Activated T-cell treated with anti-CD3 and anti-CD28 coated beads, Interleukin-2, amount 50 U/mL, for 4 hours (primary cell): ENCODE measurements around the gene MAPK8IP1. TPM values are rescaled to one million over a fixed set of nuclear protein-coding genes. Genes with fewer than 3 reads are reported as not detected.

Experiments
- ATAC-seq, 2 donors: fragments of 200-7000 bp; cut with Tn5 transposase; one replicate each; pipeline ENCODE4 v1.10.0; 2021
- DNase-seq: peaks from one replicate; pipeline ENCODE4 v3.0.0-alpha.2; 2020
- H3K27me3 Mint-ChIP-seq: one replicate; pipeline ENCODE4 v1.8.0; 2021; ENCODE audit warnings: low read depth, mixed read lengths
- H3K36me3 Mint-ChIP-seq: one replicate; pipeline ENCODE4 v1.8.0; 2022; ENCODE audit warnings: mixed read lengths; ENCODE audit not compliant: insufficient read depth
- H3K4me1 Mint-ChIP-seq: one replicate; pipeline ENCODE4 v1.8.0; 2021; ENCODE audit warnings: low read depth, mixed read lengths
- H3K4me3 Mint-ChIP-seq: one replicate; pipeline ENCODE4 v1.8.0; 2021; ENCODE audit warnings: mild to moderate bottlenecking, moderate library complexity, mixed read lengths
- H3K9me3 Mint-ChIP-seq: one replicate; pipeline ENCODE4 v1.8.0; 2021; ENCODE audit warnings: mixed read lengths
- total RNA-seq, 3 donors: library from RNA; stranded (reverse); gene quantifications; one replicate each; pipeline ENCODE4 v1.2.1, GENCODE V29; 2021

Gene MAPK8IP1
- total RNA-seq, 3 donors from 2014 or later: 0.71 to 1.4 (median 0.87) TPM

DNA sequence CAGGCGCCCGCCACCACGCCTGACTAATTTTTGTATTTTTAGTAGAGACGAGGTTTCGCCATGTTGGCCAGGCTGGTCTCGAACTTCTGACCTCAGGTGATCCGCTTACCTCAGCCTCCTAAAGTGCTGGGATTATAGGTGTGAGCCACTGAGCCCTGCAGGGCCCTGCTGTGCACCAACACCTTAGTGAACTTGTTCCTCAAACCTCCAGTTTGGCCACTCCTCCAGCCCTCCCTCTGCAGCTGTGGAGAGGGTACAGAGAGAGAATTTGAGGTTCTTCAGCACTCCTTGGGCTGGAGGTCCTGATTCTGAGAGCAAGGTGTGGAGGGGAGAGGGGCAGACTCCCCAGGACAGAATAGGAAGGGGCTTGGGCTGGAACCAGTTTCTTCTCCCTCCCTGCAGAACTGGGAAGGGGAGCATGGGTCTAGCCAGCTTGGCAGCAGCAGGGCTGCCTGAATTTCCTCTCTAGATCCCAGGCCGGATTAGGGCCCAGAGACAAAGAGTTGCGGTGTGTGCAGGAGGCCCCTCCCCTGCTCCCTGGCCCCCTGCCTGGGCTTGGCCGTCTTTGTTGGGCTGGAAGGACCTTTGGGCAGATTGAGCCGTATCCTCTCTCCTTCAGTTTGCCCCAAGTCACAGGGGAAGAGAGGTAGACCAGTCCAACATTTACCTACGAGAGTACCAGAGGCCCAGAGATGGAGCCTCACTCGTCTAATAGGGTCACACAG, 34.5 kb downstream of the MAPK8IP1 start:
- ATAC-seq (no peak), DNase-seq (no peak)
- H3K9me3 Mint-ChIP-seq: no peaks in the 10 kb centered on the region
- peaks cover 14% of the 10 kb centered on the region for H3K27me3 Mint-ChIP-seq
- peak overlapping the region; percentile 96 for H3K4me3 Mint-ChIP-seq
- peaks cover 2% of the 10 kb centered on the region for H3K36me3 Mint-ChIP-seq
- peaks cover 47% of the 10 kb centered on the region for H3K4me1 Mint-ChIP-seq

DNA sequence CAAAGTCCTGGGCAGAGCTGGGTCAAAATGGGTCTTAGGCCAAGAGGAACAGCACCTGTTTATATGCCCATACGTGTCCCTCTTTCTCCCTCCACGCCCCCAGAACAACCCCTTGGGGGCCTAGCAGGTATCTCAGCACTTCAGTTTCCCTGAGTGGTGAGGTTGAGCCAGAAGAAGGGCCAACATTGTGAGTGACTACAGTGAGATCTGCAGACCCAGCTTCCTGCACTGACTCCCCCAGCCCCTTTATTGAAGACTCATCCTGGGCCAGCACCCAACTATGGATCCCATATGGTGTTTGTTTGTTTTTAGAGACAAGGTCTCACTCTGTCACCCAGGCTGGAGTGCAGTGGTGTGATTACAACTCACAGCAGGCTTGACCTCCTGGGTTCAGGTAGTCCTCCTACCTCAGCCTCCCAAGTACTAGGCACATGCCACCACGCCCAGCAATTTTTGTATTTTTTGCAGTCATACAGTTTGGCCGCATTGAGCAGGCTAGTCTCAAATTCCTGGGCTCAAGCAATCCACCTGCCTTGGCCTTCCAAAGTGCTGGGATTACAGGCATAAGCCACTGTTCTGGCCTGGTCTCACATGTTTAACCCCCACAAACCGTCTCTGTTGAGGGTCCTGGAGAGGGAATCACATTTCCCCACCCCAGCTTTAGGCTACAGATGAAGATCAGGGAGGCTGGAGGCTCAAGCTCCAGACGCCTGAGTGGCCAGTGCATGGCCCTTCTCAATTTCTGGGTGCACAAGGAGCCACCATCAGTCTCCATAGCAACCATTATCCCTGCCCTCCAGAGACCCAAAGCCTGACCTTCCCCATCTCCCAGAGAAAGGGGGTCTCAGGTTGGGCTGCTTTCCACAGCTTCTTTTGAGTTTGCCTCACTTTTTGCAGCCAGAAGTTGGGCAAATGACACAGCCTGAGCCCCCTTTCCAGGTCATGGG, 35.4 kb downstream of the MAPK8IP1 start:
- H3K9me3 Mint-ChIP-seq: no peaks in the 10 kb centered on the region
- peaks cover 43% of the 10 kb centered on the region for H3K4me1 Mint-ChIP-seq
- H3K4me3 Mint-ChIP-seq: peak overlapping the region; percentile 70
- DNase-seq (no peak), ATAC-seq (no peak)
- no peaks in the 10 kb centered on the region for H3K36me3 Mint-ChIP-seq
- H3K27me3 Mint-ChIP-seq: peaks cover 14% of the 10 kb centered on the region

- Mint-ChIP-seq H3K4me3 (peak overlapping the region; percentile 70), H3K4me1 (peaks cover 34% of the 10 kb centered on the region), H3K27me3 (peaks cover 14% of the 10 kb centered on the region), H3K36me3 (no peaks in the 10 kb centered on the region), H3K9me3 (no peaks in the 10 kb centered on the region)
- ATAC-seq (no peak), DNase-seq (no peak)
These were observed 36.3 kb downstream of the MAPK8IP1 start for GRCh38 chr11:45921561-45922424.

DNA sequence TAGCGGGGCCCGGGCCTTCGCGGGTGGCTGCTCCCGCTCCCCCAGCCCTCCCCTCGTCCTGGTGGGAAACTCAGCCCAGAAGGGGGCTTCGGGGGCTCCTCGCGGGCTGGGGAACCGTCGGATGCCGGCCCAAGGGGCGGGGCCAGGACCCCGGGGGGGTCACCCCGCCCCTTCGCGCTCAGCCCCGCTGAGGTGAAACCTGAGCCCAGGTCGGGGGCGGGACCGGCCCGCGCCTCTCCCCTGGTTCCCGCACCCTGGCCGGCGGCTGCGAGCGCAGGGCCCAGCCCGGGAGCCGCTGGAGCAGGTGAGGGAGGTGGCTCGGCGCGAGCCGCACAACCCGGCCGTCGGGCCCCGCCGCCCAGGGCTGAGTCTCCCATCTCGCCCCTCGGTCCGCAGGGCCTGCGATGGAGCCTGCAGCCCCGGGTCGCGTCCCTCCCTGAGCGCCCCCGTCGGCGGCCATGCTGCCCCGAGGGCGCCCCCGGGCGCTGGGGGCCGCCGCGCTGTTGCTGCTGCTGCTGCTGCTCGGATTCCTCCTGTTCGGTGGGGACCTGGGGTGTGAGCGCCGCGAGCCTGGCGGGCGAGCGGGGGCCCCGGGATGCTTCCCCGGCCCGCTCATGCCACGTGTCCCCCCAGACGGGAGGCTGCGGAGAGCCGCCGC, 37.1 kb downstream of the MAPK8IP1 start, which contains the start of gene LARGE2:
TSS of gene LARGE2 (plus strand) at position 232 of the 658 bp plus-strand sequence. CDS start at position 459, 227 bp downstream.
- H3K36me3 Mint-ChIP-seq: no peaks in the 10 kb centered on the region
- peak within 1 kb of the TSS; percentile 78 for H3K4me3 Mint-ChIP-seq
- no peak for ATAC-seq
- DNase-seq: no peak
- H3K27me3 Mint-ChIP-seq: peaks cover 14% of the 10 kb centered on the region
- H3K9me3 Mint-ChIP-seq: no peaks in the 10 kb centered on the region
- H3K4me1 Mint-ChIP-seq: peaks cover 36% of the 10 kb centered on the region

GRCh38 chr11:45924036-45924915, 38.8 kb downstream of the MAPK8IP1 start:
- peaks cover 34% of the 10 kb centered on the region for H3K4me1 Mint-ChIP-seq
- H3K9me3 Mint-ChIP-seq: no peaks in the 10 kb centered on the region

GRCh38 chr11:45924927-45925326, 39.5 kb downstream of the MAPK8IP1 start:
- Mint-ChIP-seq H3K4me1 (peaks cover 34% of the 10 kb centered on the region), H3K4me3 (peak overlapping the region; percentile 68), H3K9me3 (no peaks in the 10 kb centered on the region), H3K36me3 (no peaks in the 10 kb centered on the region), H3K27me3 (peaks cover 14% of the 10 kb centered on the region)
- no peak for ATAC-seq
- DNase-seq: no peak

More at GRCh38 chr11:45924036-45924915, 38.8 kb downstream of the MAPK8IP1 start:
- DNase-seq (no peak), ATAC-seq (no peak)
- Mint-ChIP-seq H3K36me3 (no peaks in the 10 kb centered on the region), H3K4me3 (peak overlapping the region; percentile 68), H3K27me3 (peaks cover 14% of the 10 kb centered on the region)

DNA sequence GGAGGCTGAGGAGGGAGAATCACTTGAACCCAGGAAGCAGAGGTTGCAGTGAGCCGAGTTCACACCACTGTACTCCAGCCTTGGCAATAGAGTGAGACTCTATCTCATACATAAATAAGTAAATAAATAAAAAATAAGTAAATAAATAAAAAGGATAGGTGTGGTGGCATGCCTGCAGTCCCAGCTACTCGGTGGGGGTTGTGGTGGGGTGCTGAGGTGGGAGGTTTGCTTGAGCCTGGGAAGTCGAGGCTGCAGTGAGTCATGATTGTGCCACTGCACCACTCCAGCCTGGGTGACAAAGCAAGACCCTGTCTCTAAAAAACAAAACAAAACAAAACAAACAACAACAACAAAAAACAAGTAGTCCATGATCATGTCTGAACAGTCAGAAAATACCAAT, 40.1 kb downstream of the MAPK8IP1 start:
- Mint-ChIP-seq H3K36me3 (no peaks in the 10 kb centered on the region), H3K4me3 (no peak overlapping the region), H3K4me1 (peaks cover 36% of the 10 kb centered on the region), H3K9me3 (no peaks in the 10 kb centered on the region), H3K27me3 (peaks cover 14% of the 10 kb centered on the region)
- ATAC-seq (no peak), DNase-seq (no peak)

GRCh38 chr11:45926001-45926401, 40.5 kb downstream of the MAPK8IP1 start:
- Mint-ChIP-seq H3K9me3 (no peaks in the 10 kb centered on the region), H3K4me1 (peaks cover 40% of the 10 kb centered on the region), H3K27me3 (peaks cover 14% of the 10 kb centered on the region), H3K4me3 (no peak overlapping the region), H3K36me3 (no peaks in the 10 kb centered on the region)
- no peak for DNase-seq
- no peak for ATAC-seq

GRCh38 chr11:45926536-45927331, 41.3 kb downstream of the MAPK8IP1 start:
- H3K4me1 Mint-ChIP-seq: peaks cover 44% of the 10 kb centered on the region
- peaks cover 4% of the 10 kb centered on the region for H3K36me3 Mint-ChIP-seq
- H3K9me3 Mint-ChIP-seq: no peaks in the 10 kb centered on the region
- ATAC-seq (no peak), DNase-seq (no peak)
- H3K27me3 Mint-ChIP-seq: peaks cover 9% of the 10 kb centered on the region
- H3K4me3 Mint-ChIP-seq: no peak overlapping the region

DNA sequence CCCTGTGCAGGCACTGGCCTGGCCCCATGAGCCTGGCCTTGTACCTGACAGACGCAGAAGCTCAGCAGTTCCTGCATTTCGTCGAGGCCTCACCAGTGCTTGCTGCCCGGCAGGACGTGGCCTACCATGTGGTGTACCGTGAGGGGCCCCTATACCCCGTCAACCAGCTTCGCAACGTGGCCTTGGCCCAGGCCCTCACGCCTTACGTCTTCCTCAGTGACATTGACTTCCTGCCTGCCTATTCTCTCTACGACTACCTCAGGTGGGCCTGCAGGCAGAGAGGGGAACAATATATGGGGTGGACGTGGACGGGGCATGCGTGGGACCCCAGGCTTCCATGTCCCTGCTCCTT, 41.9 kb downstream of the MAPK8IP1 start:
- no peaks in the 10 kb centered on the region for H3K9me3 Mint-ChIP-seq
- no peak for DNase-seq
- no peak overlapping the region for H3K4me3 Mint-ChIP-seq

DNA sequence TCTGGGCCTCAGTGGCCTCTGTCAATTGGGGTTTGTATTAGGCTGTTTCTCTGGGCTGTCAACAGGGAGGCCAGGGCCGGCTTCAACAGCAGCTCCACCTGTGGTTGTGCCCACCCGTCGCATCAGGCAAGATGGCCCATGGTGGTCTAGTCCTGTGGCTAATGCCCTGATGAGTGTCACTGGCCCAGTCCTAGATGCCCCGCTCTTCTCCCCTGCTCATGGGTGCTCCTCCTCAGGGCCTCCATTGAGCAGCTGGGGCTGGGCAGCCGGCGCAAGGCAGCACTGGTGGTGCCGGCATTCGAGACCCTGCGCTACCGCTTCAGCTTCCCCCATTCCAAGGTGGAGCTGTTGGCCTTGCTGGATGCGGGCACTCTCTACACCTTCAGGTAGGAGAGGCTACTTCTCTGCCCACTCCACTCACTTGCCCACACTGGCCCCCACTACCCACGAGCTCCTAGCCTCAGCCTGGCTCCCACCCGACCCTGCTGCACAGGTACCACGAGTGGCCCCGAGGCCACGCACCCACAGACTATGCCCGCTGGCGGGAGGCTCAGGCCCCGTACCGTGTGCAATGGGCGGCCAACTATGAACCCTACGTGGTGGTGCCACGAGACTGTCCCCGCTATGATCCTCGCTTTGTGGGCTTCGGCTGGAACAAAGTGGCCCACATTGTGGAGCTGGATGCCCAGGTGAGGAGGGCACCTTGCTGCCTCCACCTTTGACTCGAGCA, 42.4 kb downstream of the MAPK8IP1 start:
- H3K9me3 Mint-ChIP-seq: no peaks in the 10 kb centered on the region
- H3K4me3 Mint-ChIP-seq: no peak overlapping the region
- ATAC-seq (no peak), DNase-seq (no peak)
- peaks cover 9% of the 10 kb centered on the region for H3K27me3 Mint-ChIP-seq
- peaks cover 4% of the 10 kb centered on the region for H3K36me3 Mint-ChIP-seq
- H3K4me1 Mint-ChIP-seq: peaks cover 45% of the 10 kb centered on the region

More for the DNA sequence above, 41.9 kb downstream of the MAPK8IP1 start:
- Mint-ChIP-seq H3K36me3 (peaks cover 4% of the 10 kb centered on the region), H3K27me3 (peaks cover 9% of the 10 kb centered on the region), H3K4me1 (peaks cover 45% of the 10 kb centered on the region)
- no peak for ATAC-seq
